PC-9 (cell line): ENCODE data around the gene OLIG2. TPM values are rescaled to one million over a fixed set of nuclear protein-coding genes. Genes with fewer than 3 reads are reported as not detected.

Experiments
- Bru-seq: library from RNA; stranded (reverse); fragments of 400-500 nt; gene quantifications from one replicate; lab custom pipeline; 2021; lab: Mats Ljungman, UMichigan
- BruChase-seq, 2 experiments: library from RNA; stranded (reverse); fragments of 400-500 nt; gene quantifications; one replicate each; lab custom pipeline; 2021; lab: Mats Ljungman, UMichigan
- BruUV-seq: library from RNA; stranded (reverse); fragments of 400-500 nt; replicated peaks from 2 replicates; lab custom pipeline; 2021; lab: Mats Ljungman, UMichigan
- CTCF ChIA-PET: fragments of 300-600 bp; sonication (Branson Sonifier 250); formaldehyde crosslinking; loops from one replicate; lab custom pipeline; 2022; ENCODE audit warnings: antibody characterized with exemption; lab: Charles Lee
- POLR2A ChIA-PET: fragments of 300-600 bp; sonication (Branson Sonifier 250); formaldehyde crosslinking; loops from one replicate; lab custom pipeline; 2022; ENCODE audit warnings: antibody characterized with exemption; ENCODE audit not compliant: unreplicated experiment; lab: Charles Lee
- DNase-seq, 2 experiments: peaks; one replicate each; pipeline versions ENCODE4 v3.0.0 to v3.0.0-alpha.2; 2015 to 2022; ENCODE audit warnings: mixed read lengths in 1 of 2
- H2AFZ ChIP-seq: fragments of 200-600 bp; sonication (generic); 2 replicates; pipeline ENCODE4 v1.8.1; 2017; ENCODE audit warnings: antibody characterized with exemption
- H3F3A ChIP-seq: fragments of 200-600 bp; sonication (generic); 2 replicates; pipeline ENCODE4 v1.8.1; 2017; ENCODE audit warnings: antibody characterized with exemption, mild to moderate bottlenecking, low read depth; ENCODE audit not compliant: insufficient read depth
- H3K27ac ChIP-seq: fragments of 200-600 bp; sonication (generic); 2 replicates; pipeline ENCODE4 v1.6.1; 2016; ENCODE audit warnings: mixed run types
- H3K27me3 ChIP-seq: fragments of 200-600 bp; sonication (generic); 2 replicates; pipeline ENCODE4 v1.6.1; 2016; ENCODE audit warnings: low read depth, mixed run types; ENCODE audit not compliant: insufficient read depth
- H3K36me3 ChIP-seq: fragments of 200-600 bp; sonication (generic); 2 replicates; pipeline ENCODE4 v1.6.1; 2016; ENCODE audit warnings: low read depth, mixed run types
- H3K4me1 ChIP-seq: fragments of 200-600 bp; sonication (generic); replicated peaks from 2 replicates; pipeline ENCODE4 v1.6.1; 2016; ENCODE audit warnings: mixed run types; ENCODE audit not compliant: insufficient read depth
- H3K4me2 ChIP-seq: fragments of 200-600 bp; sonication (generic); 2 replicates; pipeline ENCODE4 v1.6.1; 2017; ENCODE audit warnings: mixed run types
- H3K4me3 ChIP-seq: fragments of 200-600 bp; sonication (generic); 2 replicates; pipeline ENCODE4 v1.6.1; 2016; ENCODE audit warnings: mixed run types
- H3K79me2 ChIP-seq: fragments of 200-600 bp; sonication (generic); 2 replicates; pipeline ENCODE4 v1.6.1; 2017; ENCODE audit warnings: low read depth, mixed run types
- H3K9me2 ChIP-seq: fragments of 200-600 bp; sonication (generic); 2 replicates; pipeline ENCODE4 v1.8.1; 2017; ENCODE audit warnings: mild to moderate bottlenecking; ENCODE audit not compliant: insufficient read depth
- H3K9me3 ChIP-seq: fragments of 200-600 bp; sonication (generic); 2 replicates; pipeline ENCODE4 v1.8.1; 2016; ENCODE audit warnings: low read depth; ENCODE audit not compliant: insufficient read depth
- H4K20me1 ChIP-seq: fragments of 200-600 bp; sonication (generic); 2 replicates; pipeline ENCODE4 v1.8.1; 2017; ENCODE audit not compliant: insufficient read depth
- CTCF ChIP-seq: fragments of 200-600 bp; sonication (generic); conservative IDR thresholded peaks from 2 replicates; pipeline ENCODE4 v1.6.1; 2017; ENCODE audit warnings: mixed run types, antibody characterized with exemption, mild to moderate bottlenecking, moderate library complexity
- EZH2 ChIP-seq: fragments of 200-600 bp; sonication (generic); IDR thresholded peaks from 2 replicates; pipeline ENCODE4 v1.8.0; 2017; ENCODE audit warnings: antibody characterized with exemption, low read depth
- intact Hi-C: fragments of 100-400 bp; cut with micrococcal nuclease; formaldehyde crosslinking; loops from one replicate; pipeline ENCODE4 v1.10.0; 2022; ENCODE audit not compliant: unreplicated experiment
- long read RNA-seq: library from polyadenylated mRNA; stranded (forward); transcript quantifications from one replicate; pipeline ENCODE4 v2.0.0, GENCODE V29; 2022
- total RNA-seq: library from RNA; stranded (reverse); gene quantifications from 2 replicates; pipeline ENCODE4 v1.2.3, GENCODE V29; 2021

OLIG2 gene
- not detected in 2 replicates for total RNA-seq
- Bru-seq, nascent RNA = not detected
- not detected for BruChase-seq, experiment 1, labeled RNA remaining after a 2-hour chase
- BruChase-seq, experiment 2, labeled RNA remaining after a 6-hour chase = not detected
- long read RNA-seq = 0 reads

GRCh38 chr21:33025489-33026442, at the start of gene OLIG2:
Gene OLIG2 (plus strand): TSS chr21:33025935. CDS start chr21:33026863, 928 bp downstream.
- Histone ChIP-seq H3K4me3 (no peak within 1 kb of the TSS), H3K9me2 (no peaks in the 10 kb centered on the region), H3K79me2 (no peaks in the 10 kb centered on the region), H3K27me3 (peaks cover 61% of the 10 kb centered on the region), H3K36me3 (no peaks in the 10 kb centered on the region), H4K20me1 (no peaks in the 10 kb centered on the region), H3K9me3 (no peaks in the 10 kb centered on the region), H3K27ac (no peak within 1 kb of the TSS), H3K4me1 (no peaks in the 10 kb centered on the region), H3F3A (no peaks in the 10 kb centered on the region), H3K4me2 (no peak within 1 kb of the TSS), H2AFZ (no peak within 1 kb of the TSS)
- CTCF ChIA-PET = no interaction called here
- intact Hi-C loops = no loop called here
- BruUV-seq = no TSS peak
- TF ChIP-seq CTCF (no peak), EZH2 (no peak)
- no peak for DNase-seq
- POLR2A ChIA-PET = no interaction called here

- Histone ChIP-seq H3K9me3 (no peaks in the 10 kb centered on the region), H3K4me1 (no peaks in the 10 kb centered on the region), H3K36me3 (no peaks in the 10 kb centered on the region), H3F3A (no peaks in the 10 kb centered on the region), H2AFZ (no peak overlapping the region), H3K79me2 (no peaks in the 10 kb centered on the region), H3K27me3 (peaks cover 83% of the 10 kb centered on the region), H4K20me1 (no peaks in the 10 kb centered on the region), H3K4me3 (no peak overlapping the region), H3K9me2 (no peaks in the 10 kb centered on the region), H3K27ac (no peak overlapping the region), H3K4me2 (no peak overlapping the region)
- intact Hi-C loops = no loop called here
- no TSS peak for BruUV-seq
- POLR2A ChIA-PET = interaction anchor here (0.6 kb wide), 1 partner anchor 696 kb away, joined by 6 read pairs; no protein-coding TSS in a partner anchor
- CTCF ChIA-PET = no interaction called here
- TF ChIP-seq CTCF (no peak), EZH2 (no peak)
- DNase-seq = no peak
These were observed 48.9 kb upstream of the OLIG2 start for GRCh38 chr21:32976791-32977190.

GRCh38 chr21:32977216-32977615, 48.5 kb upstream of the OLIG2 start:
- intact Hi-C loops = no loop called here
- Histone ChIP-seq H3K36me3 (no peaks in the 10 kb centered on the region), H3K4me3 (no peak overlapping the region), H3K4me1 (no peaks in the 10 kb centered on the region), H3K9me2 (no peaks in the 10 kb centered on the region), H3K79me2 (no peaks in the 10 kb centered on the region), H3K9me3 (no peaks in the 10 kb centered on the region), H3K4me2 (no peak overlapping the region), H4K20me1 (no peaks in the 10 kb centered on the region), H3F3A (no peaks in the 10 kb centered on the region), H2AFZ (no peak overlapping the region), H3K27me3 (peaks cover 80% of the 10 kb centered on the region), H3K27ac (no peak overlapping the region)
- no peak for DNase-seq
- ChIA-PET POLR2A (interaction anchor here (0.6 kb wide), 1 partner anchor 696 kb away, joined by 6 read pairs; no protein-coding TSS in a partner anchor), CTCF (no interaction called here)
- TF ChIP-seq CTCF (no peak), EZH2 (no peak)
- BruUV-seq = no TSS peak
